ENCODE measurements around the gene POU6F1. TPM values are rescaled to one million over a fixed set of nuclear protein-coding genes. Genes with fewer than 3 reads are reported as not detected.

POU6F1 gene
- total RNA-seq, 1 experiment from 2014 or later = 13.3 TPM

DNA sequence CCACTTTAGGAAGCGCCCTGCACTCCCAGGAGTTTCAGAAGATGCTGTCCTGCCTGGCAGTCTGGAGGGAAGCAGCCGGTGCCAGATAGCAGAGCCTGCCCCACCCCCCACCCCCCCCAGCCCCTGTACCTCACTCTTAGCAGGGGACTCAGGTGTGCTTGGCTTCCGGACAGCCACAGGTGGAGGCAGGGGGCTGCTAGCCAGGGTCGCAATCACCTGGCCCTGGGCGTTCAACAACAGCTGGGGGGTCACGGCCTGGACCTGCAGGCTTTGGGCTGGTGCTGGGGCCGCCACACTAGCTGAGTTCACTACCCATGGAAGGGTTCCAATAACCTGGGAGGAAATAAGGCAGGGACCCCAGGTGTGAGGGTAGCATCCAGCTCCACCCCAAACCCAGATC, 22.0 kb downstream of the POU6F1 start:
- no peak overlapping the region for H2BK15ac ChIP-seq (ENCODE audit: low read depth, low read length)
- no peaks in the 10 kb centered on the region for H3K9me3 Mint-ChIP-seq
- peaks cover 0 to 3% (median 0%) of the 10 kb centered on the region in 3 experiments; a peak in 3 of 7 replicates for H3K36me3 Mint-ChIP-seq (ENCODE audit: insufficient read depth in 1 of 3, low read depth in 3 of 3)
- peaks cover 1% of the 10 kb centered on the region; the same call in 1 of the 2 replicates for H3K27me3 Mint-ChIP-seq (ENCODE audit: low read depth)
- H3K9me3 ChIP-seq (ENCODE audit: control insufficient read depth, low read depth, low read length) = no peaks in the 10 kb centered on the region
- no peak overlapping the region for H2BK20ac ChIP-seq (ENCODE audit: low read depth, low read length, poor library complexity, severe bottlenecking)
- no peak overlapping the region for H3K23ac ChIP-seq (ENCODE audit: insufficient read length, low read depth, low read length)
- TF ChIP-seq, protein P1, sequence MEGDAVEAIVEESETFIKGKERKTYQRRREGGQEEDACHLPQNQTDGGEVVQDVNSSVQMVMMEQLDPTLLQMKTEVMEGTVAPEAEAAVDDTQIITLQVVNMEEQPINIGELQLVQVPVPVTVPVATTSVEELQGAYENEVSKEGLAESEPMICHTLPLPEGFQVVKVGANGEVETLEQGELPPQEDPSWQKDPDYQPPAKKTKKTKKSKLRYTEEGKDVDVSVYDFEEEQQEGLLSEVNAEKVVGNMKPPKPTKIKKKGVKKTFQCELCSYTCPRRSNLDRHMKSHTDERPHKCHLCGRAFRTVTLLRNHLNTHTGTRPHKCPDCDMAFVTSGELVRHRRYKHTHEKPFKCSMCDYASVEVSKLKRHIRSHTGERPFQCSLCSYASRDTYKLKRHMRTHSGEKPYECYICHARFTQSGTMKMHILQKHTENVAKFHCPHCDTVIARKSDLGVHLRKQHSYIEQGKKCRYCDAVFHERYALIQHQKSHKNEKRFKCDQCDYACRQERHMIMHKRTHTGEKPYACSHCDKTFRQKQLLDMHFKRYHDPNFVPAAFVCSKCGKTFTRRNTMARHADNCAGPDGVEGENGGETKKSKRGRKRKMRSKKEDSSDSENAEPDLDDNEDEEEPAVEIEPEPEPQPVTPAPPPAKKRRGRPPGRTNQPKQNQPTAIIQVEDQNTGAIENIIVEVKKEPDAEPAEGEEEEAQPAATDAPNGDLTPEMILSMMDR (conservative IDR thresholded peaks at IDR 0.05) = no peak
- no peak overlapping the region for H2AFZ ChIP-seq (ENCODE audit: low read length)
- H3K4me1 ChIP-seq (ENCODE audit: insufficient read depth, low read length) = no peaks in the 10 kb centered on the region; the same call in 1 of the 2 replicates
- no peaks in the 10 kb centered on the region for H3K79me2 ChIP-seq (ENCODE audit: insufficient read depth, low read length)
- no peak overlapping the region for H2BK12ac ChIP-seq (ENCODE audit: insufficient read length, low read depth, low read length)
- no peak overlapping the region for H4K91ac ChIP-seq (ENCODE audit: insufficient read length, low read depth, low read length)
- no peak overlapping the region for H3K27ac Mint-ChIP-seq
- H3K18ac ChIP-seq (ENCODE audit: insufficient read length, low read depth, low read length) = no peak overlapping the region
- no peak overlapping the region for H3K27ac ChIP-seq (ENCODE audit: insufficient read length, low read depth, low read length)
- no peak for DNase-seq
- no peak overlapping the region for H3K56ac ChIP-seq (ENCODE audit: insufficient read length, low read depth, low read length)
- H4K8ac ChIP-seq (replicated peaks; ENCODE audit: insufficient read length, low read depth, low read length) = no peak overlapping the region
- no CpG with 5 or more reads among the region's 7 CpGs for WGBS (ENCODE audit: extremely low coverage, insufficient read length, low lambda C conversion rate)
- no peak overlapping the region for H3K9ac ChIP-seq (ENCODE audit: extremely low read depth, insufficient read length, low read length)
- no peaks in the 10 kb centered on the region for H3K23me2 ChIP-seq (ENCODE audit: insufficient read length, low read depth, low read length, poor library complexity, severe bottlenecking)
- no peaks in the 10 kb centered on the region for H4K20me1 ChIP-seq (ENCODE audit: control insufficient read depth, insufficient read depth, insufficient read length)
- H3T11ph ChIP-seq (ENCODE audit: low read length) = no peak overlapping the region
- no peak overlapping the region for H2BK120ac ChIP-seq (ENCODE audit: low read depth, low read length, poor library complexity, severe bottlenecking)
- no peak overlapping the region for H4K5ac ChIP-seq (ENCODE audit: insufficient read length, low read depth, low read length)
- H3K79me1 ChIP-seq (ENCODE audit: insufficient read depth, low read depth, low read length, poor library complexity, severe bottlenecking) = no peaks in the 10 kb centered on the region
- no peak overlapping the region for H3K4me3 Mint-ChIP-seq
- H3K14ac ChIP-seq (ENCODE audit: insufficient read depth, low read length) = no peak overlapping the region
- H3K4me1 Mint-ChIP-seq = no peaks in the 10 kb centered on the region
- no peak overlapping the region for H3K4ac ChIP-seq (ENCODE audit: low read depth, low read length)
- no peak overlapping the region for H2BK5ac ChIP-seq (ENCODE audit: insufficient read length, low read length)
- H2AK5ac ChIP-seq (ENCODE audit: insufficient read length, low read length) = no peak overlapping the region
- H3K27me3 ChIP-seq (ENCODE audit: insufficient read depth, low read length) = no peaks in the 10 kb centered on the region
- H3K4me2 ChIP-seq (ENCODE audit: insufficient read depth, insufficient read length, low read length) = no peak overlapping the region

Data from H9 (cell line).